Spleen (tissue), 11 donors: ENCODE data around the gene FIZ1. TPM values are rescaled to one million over a fixed set of nuclear protein-coding genes. Genes with fewer than 3 reads are reported as not detected.

Experiments
- DNase-seq: peaks from one replicate; pipeline ENCODE4 v3.0.0-alpha.2; 2020
- H3K27ac ChIP-seq, 8 donors: fragments of 200-600 bp; sonication (generic) in 7 of 8; 1 replicate in 4 of 8; 2 replicates in 4 of 8; pipeline versions ENCODE4 v1.5.0 to v1.8.0; 2016 to 2021; ENCODE audit warnings: inconsistent platforms in 4 of 8, mild to moderate bottlenecking in 4 of 8, moderate library complexity in 1 of 8
- H3K27me3 ChIP-seq, 7 donors: fragments of 200-600 bp; sonication (generic) in 6 of 7; replicated peaks in 1 of 7; 1 replicate in 4 of 7; 2 replicates in 3 of 7; pipeline versions ENCODE4 v1.5.0 to v1.8.0; 2016 to 2021; ENCODE audit warnings: inconsistent platforms in 3 of 7, mild to moderate bottlenecking in 1 of 7
- H3K36me3 ChIP-seq, 6 donors: fragments of 200-600 bp; sonication (generic) in 5 of 6; 1 replicate in 4 of 6; 2 replicates in 2 of 6; pipeline versions ENCODE4 v1.5.0 to v1.8.0; 2016 to 2021; ENCODE audit warnings: inconsistent platforms in 2 of 6
- H3K4me1 ChIP-seq, 6 donors: fragments of 200-600 bp; sonication (generic) in 5 of 6; 1 replicate in 3 of 6; 2 replicates in 3 of 6; pipeline versions ENCODE4 v1.5.0 to v1.8.0; 2016 to 2021; ENCODE audit warnings: inconsistent platforms in 3 of 6
- H3K4me3 ChIP-seq, 8 donors: fragments of 200-600 bp; sonication (generic) in 7 of 8; 1 replicate in 4 of 8; 2 replicates in 4 of 8; pipeline versions ENCODE4 v1.5.0 to v1.8.0; 2016 to 2021; ENCODE audit warnings: inconsistent platforms in 4 of 8, mild to moderate bottlenecking in 4 of 8, moderate library complexity in 2 of 8
- H3K9me3 ChIP-seq, 8 donors: fragments of 200-600 bp; sonication (generic) in 7 of 8; 1 replicate in 4 of 8; 2 replicates in 4 of 8; pipeline versions ENCODE4 v1.5.0 to v1.8.0; 2016 to 2021; ENCODE audit warnings: inconsistent platforms in 4 of 8
- CTCF ChIP-seq, 11 experiments: fragments of 200-600 bp in 7 of 11; fragments of 450-650 bp in 4 of 11; sonication (generic) in 4 of 11; IDR thresholded peaks in 8 of 11; conservative IDR thresholded peaks in 3 of 11; 1 replicate in 7 of 11; 2 replicates in 4 of 11; pipeline versions ENCODE4 v1.4.0 to v1.8.0; 2016 to 2021; ENCODE audit warnings: antibody characterized with exemption in 11 of 11, inconsistent platforms in 4 of 11, mild to moderate bottlenecking in 1 of 11
- POLR2A ChIP-seq, 3 donors: fragments of 450-650 bp; IDR thresholded peaks; one replicate each; pipeline ENCODE4 v1.5.1; 2017; ENCODE audit warnings: antibody characterized with exemption in 3 of 3, mild to moderate bottlenecking in 1 of 3
- POLR2AphosphoS5 ChIP-seq, 3 donors: sonication (generic); formaldehyde crosslinking; IDR thresholded peaks; one replicate each; pipeline ENCODE4 v1.5.1; 2017; ENCODE audit warnings: antibody characterized with exemption in 3 of 3
- WGBS, 5 donors: extraction: QIAGEN DNeasy Blood & Tissue Kit in 3 of 5; methylation state at CpG; one replicate each; pipeline versions ENCODE4 v1.1.5 to v1.1.7; 2013 to 2018; 5-methylcytosine and 5-hydroxymethylcytosine counted together
- intact Hi-C: fragments of 100-400 bp; cut with DNase I; formaldehyde crosslinking; loops from one replicate; pipeline ENCODE4 v1.15.0; 2023; ENCODE audit warnings: low total_unique reads
- polyA plus RNA-seq, 3 donors: library from polyadenylated mRNA; stranded (reverse); fragments of 200-250 nt; gene quantifications; one replicate each; pipeline ENCODE4 v1.2.1, GENCODE V29; 2013
- total RNA-seq, 7 donors: library from RNA; depleted of rRNA in 3 of 7; stranded (reverse); fragments of >200 nt in 3 of 7; fragmentation: NEBNext Ultra II Directional in 4 of 7; extraction: Animal tissue kit (Norgen Biotek cat#: 25700) in 4 of 7; gene quantifications; one replicate each; pipeline versions ENCODE4 v1.1.0 to v1.2.1, GENCODE V29; 2016 to 2021
- donor health status: healthy with polysubstance abuse.
- donor health status: DM: no; HTN: no; CAD: no; lungs with moderate emphysema.
- donor health status: DM: no; HTN: no; CAD: no.
- donor health status: Bipolar disorder and iron deficiency.
- donor health status: healthy.
- donor health status: DM: no; HTN: no; CAD: no.
- donor health status: DM: yes; HTN: yes; CAD: no.

Gene FIZ1
- total and polyA plus RNA-seq, 10 donors, result 5.1 to 17.3 (median 10.9) TPM

- 0 to 5% (median 0%) methylated on average over 16 to 43 of the region's 43 CpGs for WGBS, 5 donors
- TF ChIP-seq POLR2AphosphoS5 (IDR thresholded peaks at IDR 0.05), result peak; percentile 84 to 92 (median 89)
- TF ChIP-seq CTCF (IDR thresholded peaks at IDR 0.05 in 8 of 11, conservative IDR thresholded peaks at IDR 0.05 in 3 of 11), result no peak
- no peak for TF ChIP-seq POLR2A (IDR thresholded peaks at IDR 0.05)
- H3K27me3 ChIP-seq, result no peaks in the 10 kb centered on the region
- H3K36me3 ChIP-seq, result peaks cover 0 to 42% (median 13%) of the 10 kb centered on the region in 6 donors
- peaks cover 15 to 93% (median 62%) of the 10 kb centered on the region in 6 donors for H3K4me1 ChIP-seq
- intact Hi-C loops, result no loop called here
- peak; percentile 99 for DNase-seq
- no peaks in the 10 kb centered on the region for H3K9me3 ChIP-seq
- peak overlapping the region; percentile 84 to 99 (median 96) for H3K27ac ChIP-seq
- H3K4me3 ChIP-seq, result peak overlapping the region; percentile 61 to 97 (median 74)
Measured at GRCh38 chr19:55605207-55605636, 5.9 kb upstream of the FIZ1 start.

GRCh38 chr19:55603581-55604292 is 4.4 kb upstream of the FIZ1 start:
- H3K4me3 ChIP-seq, result peak overlapping the region in 4 of 8 donors; percentile 68 to 97 (median 86)
- H3K36me3 ChIP-seq, result peaks cover 0 to 28% (median 5%) of the 10 kb centered on the region in 6 donors
- no peaks in the 10 kb centered on the region for H3K9me3 ChIP-seq
- intact Hi-C loops, result no loop called here
- peak overlapping the region; percentile 73 to 99 (median 96) for H3K27ac ChIP-seq
- no peaks in the 10 kb centered on the region for H3K27me3 ChIP-seq
- DNase-seq, result no peak
- 81 to 88% (median 85%) methylated on average over 22 of the region's 22 CpGs for WGBS, 5 donors
- H3K4me1 ChIP-seq, result peaks cover 15 to 82% (median 58%) of the 10 kb centered on the region in 6 donors
- TF ChIP-seq POLR2AphosphoS5 (IDR thresholded peaks at IDR 0.05), result no peak
- TF ChIP-seq POLR2A (IDR thresholded peaks at IDR 0.05), result no peak
- no peak for TF ChIP-seq CTCF (IDR thresholded peaks at IDR 0.05 in 8 of 11, conservative IDR thresholded peaks at IDR 0.05 in 3 of 11)

- 92 to 97% (median 93%) methylated on average over 21 of the region's 21 CpGs for WGBS, 5 donors
- no peaks in the 10 kb centered on the region for H3K9me3 ChIP-seq
- peak; percentile 77 for DNase-seq
- H3K4me1 ChIP-seq, result peaks cover 15 to 82% (median 61%) of the 10 kb centered on the region in 6 donors
- H3K4me3 ChIP-seq, result no peak overlapping the region
- H3K27ac ChIP-seq, result peak overlapping the region in 2 of 8 donors; percentile 97 to 98
- H3K27me3 ChIP-seq, result no peaks in the 10 kb centered on the region
- TF ChIP-seq CTCF (IDR thresholded peaks at IDR 0.05 in 8 of 11, conservative IDR thresholded peaks at IDR 0.05 in 3 of 11) (no peak), POLR2A (IDR thresholded peaks at IDR 0.05) (no peak), POLR2AphosphoS5 (IDR thresholded peaks at IDR 0.05) (no peak)
- intact Hi-C loops, result no loop called here
- peaks cover 0 to 25% (median 5%) of the 10 kb centered on the region in 6 donors for H3K36me3 ChIP-seq
Measured at GRCh38 chr19:55603115-55603514, 3.8 kb upstream of the FIZ1 start.
